ENCODE data around the gene P4HA1.
A peak's percentile ranks its signal among the peaks of the same experiment; 100 is the strongest.
"Not testable (repeated sequence)": the region's sequence is repeated elsewhere in the genome, so short reads cannot be mapped to it uniquely, and the experiment has no call there.

Gene P4HA1

DNA sequence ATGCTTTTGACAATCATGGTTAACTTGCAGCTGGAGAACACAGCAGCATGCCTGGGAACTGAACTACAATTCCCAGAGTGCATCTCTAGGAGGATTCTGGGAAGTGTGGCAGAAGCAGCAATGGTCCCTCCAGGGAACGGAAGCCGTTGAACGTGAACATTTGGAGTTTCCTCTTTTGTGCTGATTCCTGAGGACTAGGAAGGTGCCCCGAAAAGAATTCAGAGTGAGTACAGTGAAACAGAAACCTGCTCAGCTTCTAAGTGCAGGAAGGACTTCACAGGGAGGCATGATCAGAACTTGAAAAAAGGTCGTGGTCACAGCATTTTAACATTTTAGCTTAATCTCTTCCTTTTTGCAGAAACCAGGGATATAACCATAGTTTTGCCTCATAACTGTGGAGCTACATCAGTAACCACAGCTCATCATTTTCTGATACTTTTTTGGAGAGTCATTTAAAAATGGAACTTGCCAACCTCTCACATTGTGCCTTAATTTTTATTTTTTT lies 13.7 kb upstream of the P4HA1 start, which contains the start of gene NUDT13:
TSS of gene NUDT13 (plus strand) at position 111 of the 505 bp plus-strand sequence. CDS start 3,911 bp downstream, outside the sequence.
- peak within 1 kb of the TSS; percentile 55 for H3K4me3 ChIP-seq (ENCODE audit: low read depth, low read length)

DNA sequence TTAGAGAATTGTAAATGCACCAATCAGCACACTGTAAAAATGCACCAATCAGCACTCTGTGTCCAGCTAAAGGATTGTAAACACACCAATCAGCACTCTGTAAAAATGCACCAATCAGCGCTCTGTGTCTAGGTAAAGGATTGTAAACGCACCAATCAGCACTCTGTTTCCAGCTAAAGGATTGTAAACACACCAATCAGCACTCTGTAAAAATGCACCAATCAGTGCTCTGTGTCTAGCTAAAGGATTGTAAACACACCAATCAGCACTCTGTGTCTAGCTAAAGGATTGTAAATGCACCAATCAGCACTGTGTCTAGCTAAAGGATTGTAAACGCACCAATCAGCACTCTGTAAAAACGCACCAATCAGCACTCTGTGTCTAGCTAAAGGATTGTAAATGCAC lies 12.6 kb upstream of the P4HA1 start:
- H3K4me3 ChIP-seq (ENCODE audit: low read depth, low read length): not testable (repeated sequence)

More for the DNA sequence above, 13.7 kb upstream of the P4HA1 start, which contains the start of gene NUDT13:
- TF ChIP-seq, protein P1, sequence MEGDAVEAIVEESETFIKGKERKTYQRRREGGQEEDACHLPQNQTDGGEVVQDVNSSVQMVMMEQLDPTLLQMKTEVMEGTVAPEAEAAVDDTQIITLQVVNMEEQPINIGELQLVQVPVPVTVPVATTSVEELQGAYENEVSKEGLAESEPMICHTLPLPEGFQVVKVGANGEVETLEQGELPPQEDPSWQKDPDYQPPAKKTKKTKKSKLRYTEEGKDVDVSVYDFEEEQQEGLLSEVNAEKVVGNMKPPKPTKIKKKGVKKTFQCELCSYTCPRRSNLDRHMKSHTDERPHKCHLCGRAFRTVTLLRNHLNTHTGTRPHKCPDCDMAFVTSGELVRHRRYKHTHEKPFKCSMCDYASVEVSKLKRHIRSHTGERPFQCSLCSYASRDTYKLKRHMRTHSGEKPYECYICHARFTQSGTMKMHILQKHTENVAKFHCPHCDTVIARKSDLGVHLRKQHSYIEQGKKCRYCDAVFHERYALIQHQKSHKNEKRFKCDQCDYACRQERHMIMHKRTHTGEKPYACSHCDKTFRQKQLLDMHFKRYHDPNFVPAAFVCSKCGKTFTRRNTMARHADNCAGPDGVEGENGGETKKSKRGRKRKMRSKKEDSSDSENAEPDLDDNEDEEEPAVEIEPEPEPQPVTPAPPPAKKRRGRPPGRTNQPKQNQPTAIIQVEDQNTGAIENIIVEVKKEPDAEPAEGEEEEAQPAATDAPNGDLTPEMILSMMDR (IDR thresholded peaks at IDR 0.05; ENCODE audit: borderline replicate concordance, insufficient read depth, low read depth, low read length): no peak

DNA sequence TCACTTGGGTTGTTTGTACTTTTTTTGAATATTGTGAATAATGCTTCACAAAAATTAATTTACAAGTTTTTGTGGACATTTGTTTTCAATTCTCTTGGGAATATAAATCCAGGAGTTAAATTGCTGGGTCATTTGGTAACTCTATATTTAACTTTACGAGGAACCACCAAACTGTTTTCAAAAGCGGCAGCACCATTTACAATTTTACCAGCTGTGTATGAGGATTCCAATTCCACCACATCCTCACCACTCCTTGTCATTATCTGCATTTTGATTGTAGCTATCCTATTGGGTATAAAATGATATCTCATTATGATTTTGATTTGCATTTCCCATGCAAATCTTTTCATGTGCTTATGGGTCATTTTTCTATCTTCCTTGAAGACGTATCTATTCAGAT lies 9.6 kb upstream of the P4HA1 start:
- TF ChIP-seq, protein P1 (IDR thresholded peaks at IDR 0.05; ENCODE audit: borderline replicate concordance, insufficient read depth, low read depth, low read length): no peak
- H3K4me3 ChIP-seq (ENCODE audit: low read depth, low read length): no peak overlapping the region

DNA sequence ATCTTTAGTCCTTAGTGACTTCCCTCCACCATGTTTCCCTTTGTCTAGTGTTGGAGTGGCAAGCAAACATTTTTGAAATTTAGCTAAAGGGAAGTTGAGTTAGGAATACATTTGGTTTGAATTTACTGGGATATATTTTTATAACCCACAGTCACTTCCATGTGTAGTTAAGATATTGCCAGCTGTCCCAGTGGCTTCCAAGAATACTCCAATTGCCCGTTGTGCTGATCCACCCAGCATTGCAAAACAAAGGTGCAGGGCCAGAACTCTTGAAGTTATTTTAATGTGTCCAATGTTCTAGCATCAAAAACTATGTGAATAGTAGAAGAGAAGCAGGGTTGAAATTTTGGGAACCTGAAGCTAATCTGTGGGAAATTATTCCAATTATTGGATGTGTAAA lies 2.5 kb upstream of the P4HA1 start:
- TF ChIP-seq, protein P1 (IDR thresholded peaks at IDR 0.05; ENCODE audit: borderline replicate concordance, insufficient read depth, low read depth, low read length): no peak
- no peak overlapping the region for H3K4me3 ChIP-seq (ENCODE audit: low read depth, low read length)

DNA sequence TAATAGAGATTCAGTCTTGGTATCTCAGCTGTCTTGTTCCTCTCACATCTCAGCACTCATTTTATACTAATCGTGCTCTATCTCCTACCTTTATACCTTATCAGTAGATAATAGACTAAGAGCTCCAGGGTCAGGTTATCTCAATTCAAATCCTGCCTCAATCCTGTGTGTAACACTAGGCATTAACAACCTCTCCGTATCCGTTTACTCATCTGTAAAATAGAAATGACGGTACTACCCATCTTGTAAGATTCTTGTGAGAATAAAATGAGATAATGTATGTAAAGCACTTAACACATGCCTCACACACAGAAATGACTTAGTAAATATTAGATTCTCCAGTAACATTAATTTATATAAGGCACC lies 622 bp upstream of the P4HA1 start:
- TF ChIP-seq, protein P1 (IDR thresholded peaks at IDR 0.05; ENCODE audit: borderline replicate concordance, insufficient read depth, low read depth, low read length): no peak
- no peak overlapping the region for H3K4me3 ChIP-seq (ENCODE audit: low read depth, low read length)

DNA sequence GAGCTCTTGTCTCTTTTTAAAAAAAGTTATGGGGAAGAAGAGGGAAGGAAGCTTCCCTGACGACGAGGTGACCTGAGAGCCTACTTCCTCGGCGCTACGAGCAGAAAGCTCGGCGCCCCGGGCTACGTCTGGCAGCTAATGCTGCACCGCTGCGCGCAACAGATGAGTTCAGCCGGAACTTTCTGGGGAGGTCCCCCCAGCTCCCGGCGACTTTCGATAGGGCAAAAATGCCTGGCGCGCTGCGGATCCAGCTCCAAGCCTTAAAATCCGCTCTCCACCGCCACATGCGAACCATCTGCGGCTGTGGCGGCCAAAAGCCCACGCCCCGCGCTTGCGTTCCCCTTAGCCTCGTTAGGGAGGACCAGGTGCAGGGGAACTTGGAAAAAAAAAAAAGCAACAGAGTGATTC lies 621 bp downstream of the P4HA1 start:
- TF ChIP-seq, protein P1 (IDR thresholded peaks at IDR 0.05; ENCODE audit: borderline replicate concordance, insufficient read depth, low read depth, low read length): no peak
- H3K4me3 ChIP-seq (ENCODE audit: low read depth, low read length): peak overlapping the region; percentile 92

DNA sequence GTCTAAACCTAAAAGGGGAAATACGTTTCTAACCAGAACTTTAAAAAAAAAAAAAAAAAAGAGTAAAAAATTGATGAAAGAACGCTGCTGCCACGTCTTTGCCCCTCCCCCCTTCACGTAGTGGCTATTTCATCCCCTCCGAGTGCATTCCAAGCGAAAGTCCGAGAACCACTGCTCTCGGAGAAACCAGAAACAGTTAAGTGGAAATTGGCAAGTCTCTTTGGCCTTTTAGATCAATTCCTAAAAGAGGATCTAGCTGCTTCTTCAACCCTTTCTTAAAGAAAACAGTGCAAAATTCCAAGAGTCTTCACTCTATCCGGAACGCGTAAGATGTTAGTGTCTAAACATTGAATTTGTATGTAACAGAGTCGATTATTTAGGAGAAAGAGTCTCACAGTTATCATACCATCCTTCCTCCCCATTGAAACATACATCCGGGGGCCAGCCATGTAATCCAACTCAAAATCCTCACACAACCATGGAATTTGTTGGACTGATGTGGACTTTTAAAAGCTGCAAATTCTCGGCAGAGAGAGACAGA lies 1.1 kb downstream of the P4HA1 start:
- TF ChIP-seq, protein P1 (IDR thresholded peaks at IDR 0.05; ENCODE audit: borderline replicate concordance, insufficient read depth, low read depth, low read length): no peak
- peak overlapping the region; percentile 92 for H3K4me3 ChIP-seq (ENCODE audit: low read depth, low read length)
